Small intestine (tissue), 7 donors: Measurements from ENCODE around the gene CAGE1. TPM values are rescaled to one million over a fixed set of nuclear protein-coding genes. Genes with fewer than 3 reads are reported as not detected.
"Not testable (repeated sequence)": the region's sequence is repeated elsewhere in the genome, so short reads cannot be mapped to it uniquely, and the experiment has no call there.

Source experiments
- DNase-seq, 2 donors: peaks; one replicate each; pipeline versions ENCODE4 v3.0.0 to v3.0.0-alpha.2; 2013
- FAIRE-seq: peaks from 2 replicates; lab custom pipeline; 2012; peaks lifted over from hg19 to GRCh38; lab: Jason Lieb, UNC
- H3K27ac ChIP-seq, 3 donors: one replicate each; pipeline ENCODE4 v1.5.1; 2013; ENCODE audit warnings: low read length in 2 of 3, mild to moderate bottlenecking in 2 of 3, control low read depth in 1 of 3, inconsistent platforms in 1 of 3, low read depth in 1 of 3, moderate library complexity in 1 of 3
- H3K27me3 ChIP-seq, 3 donors: one replicate each; pipeline ENCODE4 v1.6.1; 2013; ENCODE audit warnings: low read length in 3 of 3, inconsistent platforms in 1 of 3; ENCODE audit not compliant: control insufficient read depth in 3 of 3, insufficient read depth in 3 of 3
- H3K36me3 ChIP-seq, 3 donors: one replicate each; pipeline ENCODE4 v1.6.1; 2013; ENCODE audit warnings: low read length in 3 of 3, inconsistent platforms in 1 of 3, low read depth in 1 of 3, mild to moderate bottlenecking in 1 of 3, moderate library complexity in 1 of 3; ENCODE audit not compliant: control insufficient read depth in 3 of 3, insufficient read depth in 2 of 3
- H3K4me1 ChIP-seq, 3 donors: one replicate each; pipeline ENCODE4 v1.6.1; 2013; ENCODE audit warnings: low read length in 2 of 3, inconsistent platforms in 1 of 3, low read depth in 1 of 3, mild to moderate bottlenecking in 1 of 3, moderate library complexity in 1 of 3; ENCODE audit not compliant: control insufficient read depth in 3 of 3, insufficient read depth in 2 of 3
- H3K4me3 ChIP-seq, 3 donors: one replicate each; pipeline ENCODE4 v1.5.1; 2013; ENCODE audit warnings: low read length in 3 of 3, control low read depth in 1 of 3, inconsistent platforms in 1 of 3, low read depth in 1 of 3, mild to moderate bottlenecking in 1 of 3, moderate library complexity in 1 of 3
- H3K9me3 ChIP-seq, 2 donors: one replicate each; pipeline ENCODE4 v1.6.1; 2013; ENCODE audit warnings: low read depth in 1 of 2, low read length in 1 of 2; ENCODE audit not compliant: control insufficient read depth in 2 of 2, insufficient read depth in 1 of 2
- WGBS, 3 donors: extraction: QIAGEN DNeasy Blood & Tissue Kit; methylation state at CpG; one replicate each; pipeline ENCODE4 v1.1.7; 2013; 5-methylcytosine and 5-hydroxymethylcytosine counted together
- polyA plus RNA-seq, 4 donors: library from polyadenylated mRNA; stranded (reverse) in 3 of 4; unstranded in 1 of 4; fragments of 200-250 nt in 3 of 4; fragments of 120-200 nt in 1 of 4; gene quantifications; one replicate each; pipeline versions ENCODE4 v1.2.1 to v1.2.3, GENCODE V29; 2013
- donor health status: healthy with polysubstance abuse.
- donor health status: control.
- donor health status: control.
- donor health status: Bipolar disorder and iron deficiency.
- donor health status: healthy.

Gene CAGE1
- polyA plus RNA-seq, 4 donors: 0.01 TPM; not detected in 3

GRCh38 chr6:7325750-7326149 lies 63.8 kb downstream of the CAGE1 start:
- Histone ChIP-seq H3K27ac (no peak overlapping the region), H3K36me3 (no peaks in the 10 kb centered on the region), H3K9me3 (no peaks in the 10 kb centered on the region), H3K4me1 (no peaks in the 10 kb centered on the region), H3K27me3 (no peaks in the 10 kb centered on the region), H3K4me3 (no peak overlapping the region)
- FAIRE-seq (no peak), DNase-seq (no peak)
- WGBS, 3 donors: 76 to 87% (median 80%) methylated on average over 3 of the region's 3 CpGs

GRCh38 chr6:7324520-7324919 lies 65.0 kb downstream of the CAGE1 start:
- H3K4me3 ChIP-seq: no peak overlapping the region
- WGBS, 3 donors: 58 to 73% (median 73%) methylated on average over 7 of the region's 7 CpGs
- no peak for FAIRE-seq
- H3K27ac ChIP-seq: no peak overlapping the region
- no peaks in the 10 kb centered on the region for H3K9me3 ChIP-seq
- no peak for DNase-seq
- H3K36me3 ChIP-seq: no peaks in the 10 kb centered on the region
- H3K27me3 ChIP-seq: no peaks in the 10 kb centered on the region
- no peaks in the 10 kb centered on the region for H3K4me1 ChIP-seq

DNA sequence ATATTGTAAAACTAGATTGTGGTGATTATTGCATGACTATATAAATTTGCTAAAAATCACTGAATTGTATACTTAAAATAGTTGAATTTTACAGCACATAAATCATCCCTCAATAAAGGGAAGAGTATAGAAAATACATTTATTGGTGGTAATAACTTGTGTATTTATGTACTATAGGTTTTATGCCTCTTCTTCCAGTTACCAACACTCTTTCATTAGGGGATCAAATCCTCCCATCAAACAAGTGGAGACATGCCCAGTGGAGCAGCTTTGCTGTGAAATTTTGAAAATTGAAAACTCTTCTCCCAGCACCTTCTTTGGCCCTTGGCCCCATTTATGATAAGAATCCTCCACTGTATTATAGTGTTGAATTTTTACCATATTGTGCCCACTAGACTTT lies 66.5 kb downstream of the CAGE1 start:
- Histone ChIP-seq H3K9me3 (no peaks in the 10 kb centered on the region), H3K27me3 (no peaks in the 10 kb centered on the region), H3K36me3 (no peaks in the 10 kb centered on the region), H3K4me3 (no peak overlapping the region), H3K27ac (no peak overlapping the region), H3K4me1 (no peaks in the 10 kb centered on the region)
- DNase-seq (no peak), FAIRE-seq (no peak)

- H3K4me1 ChIP-seq, H3K36me3 ChIP-seq, H3K9me3 ChIP-seq, H3K27ac ChIP-seq, FAIRE-seq, H3K27me3 ChIP-seq, DNase-seq, H3K4me3 ChIP-seq: not testable (repeated sequence)
- WGBS, 3 donors: 79 to 85% (median 83%) methylated on average over 6 of the region's 6 CpGs
Observed at GRCh38 chr6:7321866-7322265, 67.7 kb downstream of the CAGE1 start.

GRCh38 chr6:7319406-7319805 lies 70.1 kb downstream of the CAGE1 start:
- H3K9me3 ChIP-seq, DNase-seq, H3K27me3 ChIP-seq, H3K4me1 ChIP-seq, H3K36me3 ChIP-seq, H3K4me3 ChIP-seq, H3K27ac ChIP-seq, FAIRE-seq: not testable (repeated sequence)
- 87 to 93% (median 91%) methylated on average over 2 of the region's 2 CpGs for WGBS, 3 donors

- no peaks in the 10 kb centered on the region for H3K36me3 ChIP-seq
- no peak overlapping the region for H3K27ac ChIP-seq
- WGBS, 3 donors: 86 to 89% (median 88%) methylated on average over 9 of the region's 9 CpGs
- FAIRE-seq: no peak
- no peaks in the 10 kb centered on the region for H3K9me3 ChIP-seq
- DNase-seq: no peak
- H3K27me3 ChIP-seq: no peaks in the 10 kb centered on the region
- no peak overlapping the region for H3K4me3 ChIP-seq
- peaks cover 2 to 4% (median 3%) of the 10 kb centered on the region in 3 donors for H3K4me1 ChIP-seq
Observed at GRCh38 chr6:7317538-7317937, 72.0 kb downstream of the CAGE1 start.

GRCh38 chr6:7316658-7317533 lies 72.6 kb downstream of the CAGE1 start:
- DNase-seq (no peak), FAIRE-seq (no peak)
- Histone ChIP-seq H3K27me3 (no peaks in the 10 kb centered on the region), H3K4me3 (no peak overlapping the region), H3K4me1 (peaks cover 2 to 4% (median 3%) of the 10 kb centered on the region in 3 donors), H3K27ac (no peak overlapping the region), H3K9me3 (no peaks in the 10 kb centered on the region), H3K36me3 (no peaks in the 10 kb centered on the region)
- WGBS, 3 donors: 93 to 97% (median 95%) methylated on average over 28 to 41 of the region's 41 CpGs

DNA sequence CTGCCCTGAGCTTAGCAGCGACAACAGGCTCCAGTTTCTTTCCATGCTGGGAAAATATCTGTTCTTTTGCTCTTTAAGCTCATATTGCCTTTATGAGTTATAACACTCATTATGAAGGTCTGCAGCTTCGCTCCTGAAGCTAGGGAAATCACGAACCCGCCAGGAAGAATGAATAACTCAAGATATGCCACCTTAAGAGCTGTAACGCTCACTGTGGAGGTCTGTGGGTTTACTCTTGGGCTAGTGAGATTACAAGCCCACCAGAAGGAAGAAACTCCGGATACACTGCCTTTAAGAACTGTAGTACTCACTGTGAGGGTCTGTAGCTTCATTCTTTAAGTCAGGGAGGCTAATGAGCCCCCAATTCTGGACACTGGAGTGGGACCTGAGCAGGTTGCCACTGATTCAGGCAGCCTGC lies 73.6 kb downstream of the CAGE1 start:
- FAIRE-seq (no peak), DNase-seq (no peak)
- Histone ChIP-seq H3K4me1 (peaks cover 2 to 4% (median 3%) of the 10 kb centered on the region in 3 donors), H3K9me3 (no peaks in the 10 kb centered on the region), H3K27me3 (no peaks in the 10 kb centered on the region), H3K4me3 (no peak overlapping the region), H3K27ac (no peak overlapping the region), H3K36me3 (no peaks in the 10 kb centered on the region)
- WGBS, 3 donors: 84 to 93% (median 86%) methylated on average over 6 of the region's 6 CpGs
